GM18868 (cell line): ENCODE data around the gene DYSF.

Source experiments
- ATAC-seq: cut with Tn5 transposase; IDR thresholded peaks from one replicate; pipeline ENCODE4 v1.9.1; 2021; ENCODE audit warnings: mild to moderate bottlenecking, moderate library complexity; ENCODE audit not compliant: unreplicated experiment

The DYSF gene

DNA sequence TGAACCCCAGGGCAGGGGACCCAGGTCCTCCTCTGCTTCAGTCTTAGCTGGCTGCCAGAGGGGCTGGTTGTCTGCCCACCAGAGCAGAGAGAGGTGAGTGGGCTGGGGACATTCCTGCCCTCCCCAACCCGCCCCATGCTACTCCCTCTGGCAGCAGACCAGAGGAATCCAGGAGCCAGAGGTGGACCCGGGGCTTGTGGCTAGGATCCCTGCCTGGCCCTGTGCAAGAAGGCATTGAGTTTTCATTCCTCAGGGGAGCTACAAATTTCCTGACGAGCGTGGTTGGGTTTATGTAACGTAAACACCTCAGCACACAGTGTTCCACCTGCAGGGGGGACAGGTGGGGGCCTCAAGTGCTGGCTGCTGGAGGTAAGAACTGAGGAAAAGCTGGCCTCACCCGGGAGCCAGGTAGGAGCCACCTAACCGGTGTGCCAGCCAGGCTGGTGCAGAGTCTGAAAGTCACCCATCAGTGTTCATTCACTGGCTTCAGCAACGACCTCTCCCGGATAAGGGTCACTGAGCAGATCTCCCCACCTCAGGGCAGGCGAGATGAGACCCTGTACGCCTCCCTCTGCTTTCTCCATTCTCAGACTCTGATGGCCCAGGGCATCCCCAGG is 246.8 kb downstream of the DYSF start:
- no peak for ATAC-seq

DNA sequence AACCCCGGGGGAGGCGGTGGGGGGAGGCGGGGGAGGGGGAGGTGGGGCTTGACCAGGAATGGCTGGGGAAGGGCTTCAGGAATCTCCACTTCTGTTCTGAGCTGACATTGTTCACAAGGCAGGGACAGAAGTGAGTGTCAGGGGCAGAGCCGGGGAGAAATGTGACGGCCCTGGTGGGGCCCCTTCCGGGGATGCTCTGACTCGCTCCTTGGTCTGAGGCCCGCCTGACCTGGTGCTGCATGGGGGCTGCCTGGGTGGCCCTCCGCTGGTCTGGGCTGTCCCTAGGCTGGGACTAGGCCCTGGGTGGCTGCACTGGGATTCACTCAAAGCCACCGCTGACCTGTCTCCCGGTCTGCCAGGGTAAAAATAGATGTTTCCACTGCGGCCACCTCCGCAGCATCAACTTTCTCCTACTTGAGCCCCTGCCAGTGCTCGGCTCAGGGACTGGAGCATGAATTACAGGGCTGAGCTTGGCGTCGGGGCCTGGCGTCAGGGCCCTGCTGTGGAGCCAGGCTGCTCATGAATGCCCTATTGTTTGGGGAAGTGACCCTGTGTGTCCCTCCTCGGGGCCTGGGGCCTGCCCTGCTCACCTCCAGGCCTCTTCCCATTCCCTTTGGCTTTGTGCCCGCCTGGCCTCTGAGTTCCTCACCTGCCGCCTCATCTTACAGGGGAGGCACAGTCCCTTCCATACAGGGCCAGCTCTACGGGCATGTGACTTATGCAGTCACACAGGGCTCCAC is 247.5 kb downstream of the DYSF start:
- ATAC-seq = no peak

DNA sequence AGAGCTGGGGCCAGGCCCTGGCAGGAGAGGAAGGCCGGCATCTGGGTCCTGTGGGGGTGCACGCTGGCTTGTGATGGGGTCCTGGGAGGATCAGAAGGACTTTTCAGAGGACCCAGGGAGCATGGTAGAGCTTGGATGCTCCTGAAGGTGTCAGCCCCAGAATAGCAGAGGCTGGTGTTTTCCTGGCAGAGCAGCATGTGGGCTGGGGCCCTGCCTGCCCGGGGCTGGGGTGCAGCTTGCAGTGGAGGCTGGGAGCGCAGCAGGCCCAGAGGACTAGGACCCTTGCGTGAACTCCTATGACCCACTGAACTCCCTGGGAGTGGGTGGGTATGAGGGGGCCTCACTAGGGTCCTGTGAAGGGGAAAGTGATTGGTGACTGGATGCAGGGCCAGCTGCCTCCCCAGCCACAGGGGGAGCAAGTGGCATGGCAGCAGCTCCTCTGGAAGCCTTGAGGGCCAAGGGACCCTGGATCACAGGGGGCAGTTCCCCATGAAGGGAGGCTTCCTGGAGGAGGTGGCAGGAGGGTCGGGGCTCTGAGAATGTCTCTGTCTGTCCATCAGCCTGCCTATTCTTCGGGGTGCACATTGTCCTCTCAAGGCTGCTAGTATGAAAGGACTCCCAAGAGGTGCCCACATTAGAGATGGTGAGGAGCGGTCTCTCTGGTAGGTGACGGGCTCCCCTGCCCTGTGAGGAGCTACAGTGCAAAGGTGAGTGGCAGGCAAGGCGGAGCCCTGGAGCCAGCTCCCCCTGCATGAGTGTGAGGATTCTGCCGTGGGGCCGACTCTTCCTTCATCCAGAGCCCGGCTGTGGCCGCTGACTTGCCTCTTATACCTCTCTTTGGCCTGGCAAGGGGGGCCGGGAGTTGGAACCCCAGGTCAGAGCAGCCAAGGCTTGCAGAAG is 249.0 kb downstream of the DYSF start:
- ATAC-seq = no peak

DNA sequence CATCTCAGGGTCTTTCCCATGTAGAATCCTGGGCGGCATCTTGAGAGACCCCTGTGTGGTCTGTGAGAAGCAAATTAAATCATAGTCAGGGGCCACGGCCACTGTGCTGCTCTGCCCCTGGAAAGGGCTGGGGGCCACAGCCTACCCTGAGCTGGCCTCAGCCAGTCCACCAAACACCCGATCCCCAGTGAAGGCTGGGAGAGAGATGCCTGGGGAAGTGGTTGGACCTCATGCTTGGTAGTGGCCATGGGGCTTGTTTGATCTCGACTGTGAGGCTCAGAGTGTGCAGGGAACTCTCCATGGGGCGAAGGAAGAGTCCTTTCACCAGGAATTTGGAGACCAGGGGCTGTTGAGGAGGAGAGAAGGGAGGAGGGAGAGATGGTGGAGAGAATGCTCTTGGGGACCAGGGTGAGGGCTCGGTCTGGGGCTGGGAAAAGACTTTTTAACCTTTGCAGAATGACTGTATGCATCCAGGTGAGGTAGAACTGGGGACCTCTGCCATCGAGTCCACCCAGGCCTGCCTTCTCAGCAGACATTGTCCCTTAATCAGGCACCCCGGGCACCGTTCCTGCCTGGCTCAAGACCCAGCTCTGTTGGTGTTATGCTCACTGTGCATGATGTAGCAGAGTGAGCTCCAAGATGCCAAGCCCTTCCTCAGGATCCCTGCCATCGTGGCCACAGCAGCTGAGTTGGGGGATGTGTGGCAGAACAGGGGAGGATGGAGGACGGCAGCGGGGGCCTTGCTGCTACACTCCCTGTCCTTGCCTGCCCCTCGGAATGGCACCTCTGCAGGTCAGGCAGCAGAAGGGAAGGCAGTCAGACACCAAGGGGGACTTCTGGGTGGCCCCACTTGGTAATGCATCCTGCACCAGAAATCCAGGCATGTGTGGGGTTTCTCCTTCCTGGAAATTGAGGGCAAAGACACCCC is 249.9 kb downstream of the DYSF start:
- ATAC-seq = no peak

DNA sequence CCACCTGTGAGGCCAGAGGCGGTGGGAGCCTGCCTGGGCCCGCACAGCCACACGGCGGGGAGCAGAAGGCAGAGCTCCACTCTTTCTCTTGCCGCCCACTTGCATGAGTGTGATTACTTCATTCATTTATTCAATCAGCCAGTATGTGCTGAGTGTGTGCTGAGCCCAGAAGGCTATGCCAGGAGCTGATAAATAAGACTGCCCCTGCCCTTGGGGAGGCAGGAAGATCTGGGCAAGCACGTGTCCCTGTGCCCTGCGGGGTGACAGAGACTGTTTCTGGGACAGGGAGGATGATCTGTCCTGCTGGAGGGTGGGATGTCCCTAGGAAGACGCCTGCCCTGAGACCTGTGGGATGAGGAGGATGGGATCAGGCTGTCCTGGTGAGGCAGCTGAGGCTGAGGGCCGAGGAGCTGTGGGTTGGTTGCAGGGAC is 250.8 kb downstream of the DYSF start:
- no peak for ATAC-seq

DNA sequence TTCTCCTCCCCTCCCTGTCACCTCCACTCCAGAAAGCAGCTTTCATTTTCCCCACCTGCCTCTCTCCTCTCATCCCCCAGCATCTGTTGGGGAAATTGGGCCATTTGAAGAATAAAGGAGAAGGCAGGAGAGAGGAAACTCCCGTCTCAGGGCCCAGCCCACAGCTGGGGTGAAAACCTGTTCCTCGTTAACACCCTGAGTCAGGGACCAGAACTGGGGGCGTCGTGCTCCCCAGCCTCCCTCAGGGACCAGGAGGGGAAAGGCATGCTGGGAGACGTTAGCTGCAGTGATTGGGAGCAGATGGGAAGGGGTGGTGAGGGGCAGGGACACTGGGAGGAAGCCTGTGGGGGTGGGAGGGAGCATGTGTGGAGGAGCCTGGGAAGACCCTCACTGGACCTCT is 251.3 kb downstream of the DYSF start:
- no peak for ATAC-seq

DNA sequence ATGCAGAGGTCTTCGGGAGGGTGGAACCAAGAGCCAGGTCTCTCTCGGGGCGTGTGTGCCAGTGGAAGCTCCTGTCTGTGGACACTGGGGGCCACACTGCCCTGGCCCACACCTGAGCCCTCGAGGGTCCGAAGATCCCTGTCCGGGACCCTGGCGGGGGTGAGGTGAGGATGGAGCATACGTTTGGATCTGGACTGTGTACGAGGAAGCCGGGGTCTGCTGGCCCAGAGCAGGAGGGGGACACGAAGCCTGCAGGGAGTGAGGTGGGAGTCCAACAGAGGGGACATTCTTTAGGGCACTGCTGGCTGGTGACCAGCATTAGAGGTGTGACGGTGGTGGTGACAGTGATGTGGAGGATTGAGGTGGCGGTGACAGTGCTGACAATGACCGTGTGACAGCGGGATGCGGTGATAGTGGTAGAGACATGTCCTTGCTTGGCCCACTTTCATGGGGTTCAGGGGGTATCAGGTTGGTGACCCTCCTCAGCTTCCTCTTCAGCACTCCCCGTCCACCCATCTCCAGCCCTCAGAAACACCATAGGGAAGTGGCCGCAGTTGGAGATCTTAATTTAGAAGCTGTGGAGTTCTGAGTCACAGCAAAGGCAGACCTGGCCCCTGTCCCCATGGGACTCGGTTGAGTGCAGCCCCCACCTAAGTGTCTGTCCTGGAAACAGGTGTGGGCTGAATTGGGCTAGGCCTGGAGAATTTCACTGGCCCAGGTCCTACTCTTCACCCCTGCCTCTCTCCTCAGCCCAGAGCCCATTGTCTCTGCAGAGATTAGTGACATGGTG is 252.0 kb downstream of the DYSF start:
- ATAC-seq = no peak

DNA sequence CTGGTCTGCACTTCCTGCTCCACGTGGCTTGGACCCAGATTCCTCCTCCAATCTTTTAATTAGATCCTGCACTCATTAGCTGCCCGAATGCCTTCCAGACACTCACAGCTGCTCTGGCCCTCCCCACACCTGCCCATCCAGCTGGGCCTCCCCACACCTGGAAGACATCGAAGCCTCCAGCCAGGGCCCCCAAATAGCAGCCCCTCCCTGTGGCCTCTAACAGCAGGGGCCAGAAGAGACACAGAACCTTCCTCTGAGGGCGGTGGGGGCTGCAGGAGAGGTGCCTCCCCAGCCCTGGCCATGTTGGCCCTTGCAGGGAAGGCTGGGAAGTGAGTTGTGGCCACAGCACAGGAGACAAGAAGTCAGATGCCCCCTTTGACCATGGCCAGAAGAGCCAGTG is 252.8 kb downstream of the DYSF start:
- ATAC-seq = no peak

DNA sequence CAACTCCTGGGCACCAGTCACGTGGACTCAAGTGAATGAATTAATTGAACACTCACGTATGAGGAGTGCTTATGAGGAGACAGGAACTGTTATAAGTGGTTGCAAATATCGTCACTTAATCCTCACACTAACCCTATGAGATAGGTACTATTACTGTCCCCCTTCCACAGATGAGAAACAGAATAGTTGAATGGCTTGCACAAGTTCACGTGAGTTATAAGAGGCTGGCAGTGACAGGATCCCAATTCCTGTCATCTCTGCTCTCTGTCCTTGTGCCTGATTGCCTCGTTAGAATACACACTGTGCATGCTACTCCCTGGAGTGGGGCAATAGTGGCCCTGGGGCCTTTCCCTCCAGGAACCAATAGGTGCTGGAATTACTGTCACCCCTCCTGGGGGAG is 253.5 kb downstream of the DYSF start:
- ATAC-seq = no peak

DNA sequence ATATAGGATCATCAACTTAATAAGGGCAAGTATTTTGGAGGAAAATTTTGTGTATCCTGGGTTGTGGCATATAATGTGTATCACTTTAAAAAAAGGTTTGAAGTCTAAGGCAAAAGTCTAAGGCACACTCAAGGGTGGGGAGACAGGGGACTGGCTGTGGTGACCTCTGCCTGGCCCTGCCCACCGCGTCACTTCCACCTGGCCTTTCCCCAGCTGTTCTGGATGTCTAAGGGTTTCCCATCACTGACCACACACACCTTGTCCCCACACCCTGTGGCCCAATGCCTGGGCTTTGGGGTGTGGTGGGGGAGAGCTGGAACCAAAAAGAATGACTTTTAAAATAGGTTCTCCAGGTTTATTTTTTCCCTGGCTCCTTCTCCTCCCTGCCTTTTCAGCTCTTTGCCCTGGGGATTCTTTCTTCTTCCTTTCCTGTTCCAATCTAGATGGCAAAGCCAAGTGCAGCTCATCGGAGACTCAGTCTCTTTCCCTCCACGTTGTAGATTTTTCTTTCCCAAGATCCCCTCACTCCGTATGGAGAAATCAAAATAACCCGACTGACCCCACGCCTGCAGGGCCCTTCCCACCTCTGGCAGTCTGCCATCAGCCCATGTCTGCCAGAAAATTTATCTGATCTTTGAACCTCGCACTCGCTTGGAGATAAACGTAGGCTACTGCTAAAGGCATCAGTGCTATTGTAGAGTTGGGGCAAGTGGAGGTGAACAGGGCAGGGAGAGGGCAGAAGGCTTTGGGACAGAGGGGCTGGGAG is 257.2 kb downstream of the DYSF start:
- no peak for ATAC-seq

DNA sequence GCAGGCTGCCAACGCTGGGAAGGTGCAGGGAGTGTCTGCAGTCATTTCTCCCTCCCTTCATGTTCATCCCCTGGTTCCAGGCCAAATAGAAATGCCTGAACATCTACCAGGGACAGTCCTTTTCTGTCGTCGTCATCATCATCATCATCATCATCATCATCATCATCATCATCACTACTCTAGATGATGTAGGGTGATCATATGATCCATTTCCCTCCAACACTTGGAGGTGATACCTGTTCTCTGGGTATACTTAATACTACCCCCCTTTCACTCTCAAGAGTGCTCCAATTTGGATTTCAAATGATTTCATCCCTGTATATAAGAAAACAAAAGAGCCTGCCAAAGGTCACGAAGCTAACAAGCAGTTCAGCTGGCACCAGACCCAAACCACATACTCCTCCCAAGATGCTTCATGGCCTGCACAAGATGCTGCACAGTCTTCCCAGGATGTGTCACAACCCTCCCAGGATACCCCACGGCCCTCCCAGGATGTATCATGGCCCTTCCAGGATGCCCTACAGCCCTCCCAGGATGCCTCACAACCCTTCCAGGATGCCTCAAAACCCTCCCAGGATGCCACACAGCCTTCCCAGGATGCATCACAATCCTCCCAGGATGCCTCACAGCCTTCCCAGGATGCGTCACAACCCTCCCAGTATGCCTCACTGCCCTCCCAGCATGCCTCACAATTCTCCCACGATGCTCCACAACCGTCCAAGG is 257.9 kb downstream of the DYSF start:
- no peak for ATAC-seq

DNA sequence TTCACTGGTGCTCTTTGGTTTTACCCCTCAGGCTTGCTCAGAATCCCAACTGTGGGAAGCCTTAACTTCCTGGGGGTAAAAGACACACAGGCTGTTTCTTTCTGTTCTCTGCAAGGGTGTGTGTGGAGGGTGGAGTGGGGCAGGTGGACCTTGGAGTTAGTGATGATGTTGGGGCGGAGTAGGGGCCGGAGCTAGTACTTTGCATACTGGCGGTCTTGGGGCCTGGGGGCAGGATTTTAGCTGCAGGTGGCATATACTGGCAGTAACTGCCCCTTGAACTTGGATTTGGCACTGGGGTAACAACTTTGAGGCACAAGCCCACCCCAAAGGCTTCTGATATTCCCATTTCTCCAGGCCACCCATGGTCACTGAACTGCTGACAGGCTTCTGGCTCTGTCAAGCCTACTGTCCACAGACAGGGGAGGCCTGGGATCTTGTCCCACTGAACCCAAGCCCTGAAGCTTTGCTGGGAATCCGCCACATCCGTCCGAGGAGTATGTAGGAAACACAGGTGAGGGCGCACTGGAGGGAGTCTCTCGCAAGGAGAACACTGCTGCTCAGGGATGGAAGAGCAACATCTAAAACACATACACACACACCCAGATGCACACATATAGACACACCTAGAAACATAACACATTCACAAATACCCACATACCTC is 258.9 kb downstream of the DYSF start:
- no peak for ATAC-seq

DNA sequence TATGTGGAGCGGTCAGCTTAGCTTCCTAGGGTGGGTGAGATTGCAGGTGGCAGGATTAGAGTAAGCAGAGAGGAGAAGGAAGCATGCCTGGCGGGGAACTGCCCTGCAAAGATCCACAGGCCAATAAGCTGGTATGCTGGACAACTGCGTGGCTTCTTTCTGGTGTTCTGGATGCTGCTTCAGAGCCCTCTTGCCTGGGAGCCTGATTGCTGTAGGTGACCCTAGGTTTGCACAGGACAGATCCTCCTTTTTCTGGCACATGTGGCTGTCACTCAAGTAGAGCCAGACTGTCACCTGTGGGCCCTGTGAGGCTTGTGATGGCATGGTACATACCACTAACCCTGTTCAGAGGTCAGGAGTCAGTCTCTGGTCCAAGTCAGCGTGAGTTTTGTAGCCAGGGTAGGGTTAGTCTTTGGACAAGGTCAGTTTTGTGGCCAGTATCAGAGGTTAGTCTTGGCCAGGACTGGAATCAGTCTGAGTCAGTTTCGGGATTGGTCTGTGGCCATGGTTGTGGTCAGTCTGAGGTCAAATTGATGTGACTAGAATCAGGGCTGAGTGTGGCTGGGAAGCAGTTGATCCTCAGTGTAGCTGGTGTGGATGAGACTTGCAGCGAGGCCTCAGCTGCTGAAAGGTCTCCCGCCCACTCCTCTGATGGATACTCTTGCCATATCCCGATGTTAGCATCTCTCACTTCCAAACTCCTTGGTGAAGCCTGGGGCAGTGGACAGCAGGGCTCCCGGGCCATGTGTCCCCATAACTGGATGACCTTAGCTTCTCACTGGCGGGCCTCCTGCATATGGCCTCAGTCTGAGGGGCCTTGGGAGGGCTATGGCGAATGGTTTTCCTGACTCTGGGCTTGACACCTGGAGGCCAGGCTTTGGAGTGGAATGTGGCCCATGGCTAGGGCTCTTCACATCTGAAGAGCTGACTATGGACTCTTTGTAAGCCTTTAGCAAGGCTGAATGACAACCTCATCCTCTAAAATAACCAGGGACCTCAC is 260.5 kb downstream of the DYSF start:
- ATAC-seq = no peak

DNA sequence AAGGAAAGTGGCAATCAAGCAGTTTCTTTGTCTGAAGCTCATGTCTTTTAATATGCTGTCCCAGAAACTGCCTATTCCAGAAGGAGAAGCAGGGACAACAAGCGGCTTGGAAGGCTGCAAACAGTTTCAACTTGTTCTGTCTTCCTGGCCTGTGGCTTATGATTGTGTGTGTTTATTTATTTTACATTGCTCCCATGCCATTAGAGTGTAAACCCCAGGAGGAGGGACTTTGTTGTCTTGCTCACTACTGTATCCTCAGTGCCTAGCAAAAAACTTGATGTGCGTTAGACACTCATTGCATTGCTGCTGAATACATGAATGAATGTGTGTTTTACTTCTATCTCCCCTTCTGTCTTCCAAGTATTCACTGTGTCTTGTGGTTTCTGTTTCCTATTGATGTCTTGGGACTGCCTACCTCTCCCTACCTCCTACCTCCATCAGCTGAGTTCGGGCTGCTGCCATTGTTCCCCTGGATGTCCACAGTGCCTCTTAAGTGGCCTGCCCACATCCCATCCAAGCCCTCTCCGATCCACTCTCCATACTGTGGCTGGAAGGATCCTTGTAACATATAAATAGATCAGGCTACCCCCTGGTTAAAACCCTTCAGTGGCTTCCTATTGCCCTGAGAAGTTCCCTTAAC is 261.4 kb downstream of the DYSF start:
- ATAC-seq = no peak

DNA sequence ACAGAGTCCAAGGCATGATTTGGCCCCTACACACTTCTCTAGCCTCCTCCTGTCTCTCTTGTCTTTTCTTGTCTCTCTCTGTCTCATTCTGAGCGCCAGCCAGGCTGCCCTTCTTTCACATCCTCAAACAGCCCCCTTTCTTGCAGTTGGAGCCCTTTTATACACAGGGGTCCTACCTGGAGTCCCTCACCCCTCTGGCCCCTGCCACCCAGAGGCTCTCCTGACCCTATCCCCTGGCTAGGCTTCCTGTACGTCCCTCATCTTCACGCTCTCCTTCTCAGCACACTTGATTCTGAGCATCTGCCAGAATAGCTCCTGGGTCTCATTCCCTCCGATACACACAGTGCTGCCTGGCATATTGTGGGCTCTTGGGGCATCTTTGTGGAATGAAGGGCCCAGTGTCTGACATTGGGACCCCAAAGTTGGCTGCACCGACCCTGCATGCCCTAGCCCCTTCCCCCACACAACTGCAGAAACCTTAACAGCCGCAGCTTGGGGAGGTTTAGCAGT is 261.9 kb downstream of the DYSF start:
- ATAC-seq = no peak
